Left forelimb (tissue), 1 donor: Measurements from ENCODE around the gene SNX11.

ENCODE experiments used
- DNase-seq: peaks from one replicate; pipeline ENCODE4 v3.0.0-alpha.2; 2018; ENCODE audit warnings: low spot score

The SNX11 gene

GRCh38 chr17:48132385-48132784 is 24.8 kb downstream of the SNX11 start:
- DNase-seq = no peak

GRCh38 chr17:48134912-48135480 is 27.4 kb downstream of the SNX11 start:
- no peak for DNase-seq

- no peak for DNase-seq
Measured at GRCh38 chr17:48137656-48138055, 30.1 kb downstream of the SNX11 start.

GRCh38 chr17:48139944-48140343 is 32.4 kb downstream of the SNX11 start:
- DNase-seq = no peak

GRCh38 chr17:48143629-48144028 is 36.1 kb downstream of the SNX11 start:
- DNase-seq = no peak

- DNase-seq = no peak
Measured at GRCh38 chr17:48144231-48144630, 36.7 kb downstream of the SNX11 start.

- no peak for DNase-seq
Measured at GRCh38 chr17:48144976-48145798, 37.6 kb downstream of the SNX11 start.

GRCh38 chr17:48148029-48148770 is 40.6 kb downstream of the SNX11 start:
- no peak for DNase-seq

- no peak for DNase-seq
Measured at GRCh38 chr17:48148854-48149786, 41.6 kb downstream of the SNX11 start.

GRCh38 chr17:48149787-48150463 is 42.4 kb downstream of the SNX11 start:
- DNase-seq = no peak

GRCh38 chr17:48150597-48151001 is 43.0 kb downstream of the SNX11 start:
- no peak for DNase-seq

GRCh38 chr17:48151220-48151619 is 43.7 kb downstream of the SNX11 start:
- DNase-seq = no peak

GRCh38 chr17:48152289-48152688 is 44.7 kb downstream of the SNX11 start:
- no peak for DNase-seq

GRCh38 chr17:48153691-48154358 is 46.3 kb downstream of the SNX11 start:
- DNase-seq = no peak

GRCh38 chr17:48155889-48156611 is 48.5 kb downstream of the SNX11 start:
- DNase-seq = no peak

GRCh38 chr17:48159232-48159631 is 51.7 kb downstream of the SNX11 start:
- no peak for DNase-seq

- no peak for DNase-seq
Measured at GRCh38 chr17:48160177-48161081, 52.9 kb downstream of the SNX11 start.

GRCh38 chr17:48161127-48161905 is 53.8 kb downstream of the SNX11 start:
- DNase-seq = no peak
